GM12878 (cell line): ENCODE measurements around the gene MIS12. TPM values are rescaled to one million over a fixed set of nuclear protein-coding genes. Genes with fewer than 3 reads are reported as not detected.

Experiments used
- ATAC-seq: fragments of 200-7000 bp; cut with Tn5 transposase; 3 replicates; pipeline ENCODE4 v1.9.1; 2020; ENCODE audit warnings: mild to moderate bottlenecking, moderate library complexity
- BruUV-seq: library from RNA; stranded (reverse); fragments of 400-500 nt; replicated peaks from 2 replicates; lab custom pipeline; 2021; lab: Mats Ljungman, UMichigan
- CTCF ChIA-PET: fragments of 300-600 bp; sonication (Branson Sonifier 250); formaldehyde crosslinking; extraction: SDS; loops from one replicate; lab custom pipeline; 2021; ENCODE audit warnings: inconsistent platforms; lab: Yijun Ruan, JAX
- POLR2A ChIA-PET: fragments of 350-600 bp; formaldehyde crosslinking; extraction: SDS; loops from one replicate; lab custom pipeline; 2021; ENCODE audit warnings: inconsistent platforms; lab: Charles Lee
- RAD21 ChIA-PET: fragments of 300-600 bp; sonication (Branson Sonifier 250); formaldehyde crosslinking; loops from one replicate; lab custom pipeline; 2023; ENCODE audit warnings: antibody characterized with exemption; ENCODE audit not compliant: unreplicated experiment; lab: Charles Lee
- SMC1A ChIA-PET: fragments of 300-600 bp; sonication (Branson Sonifier 250); formaldehyde crosslinking; loops from one replicate; lab custom pipeline; 2023; ENCODE audit not compliant: unreplicated experiment, uncharacterized antibody; lab: Charles Lee
- DNase-seq: peaks from one replicate; pipeline ENCODE4 v3.0.0-alpha.2; 2011; ENCODE audit warnings: low read depth, low spot score
- FAIRE-seq: peaks from 3 replicates; lab custom pipeline; 2011; peaks lifted over from hg19 to GRCh38; lab: Jason Lieb, UNC
- H2AFZ ChIP-seq: 2 replicates; pipeline ENCODE4 v1.6.0; 2011; ENCODE audit warnings: low read depth, low read length, control low read depth; ENCODE audit not compliant: control insufficient read depth
- H3K27ac ChIP-seq: 2 replicates; pipeline ENCODE4 v1.5.1; 2011; ENCODE audit warnings: control low read depth; ENCODE audit not compliant: control insufficient read depth, insufficient read depth
- H3K27me3 ChIP-seq, 2 experiments: replicated peaks in 1 of 2; 2 replicates each; pipeline versions ENCODE4 v1.6.0 to v1.6.1; 2011; ENCODE audit warnings: low read length in 1 of 2; ENCODE audit not compliant: control insufficient read depth in 2 of 2, insufficient read depth in 2 of 2
- H3K36me3 ChIP-seq, 2 experiments: 2 replicates each; pipeline ENCODE4 v1.5.1; 2011; ENCODE audit warnings: low read length in 1 of 2; ENCODE audit not compliant: control insufficient read depth in 2 of 2, insufficient read depth in 2 of 2
- H3K4me1 ChIP-seq: 2 replicates; pipeline ENCODE4 v1.6.1; 2011; ENCODE audit warnings: mild to moderate bottlenecking, low read length, moderate library complexity, mixed read lengths; ENCODE audit not compliant: control insufficient read depth, insufficient read depth
- H3K4me2 ChIP-seq: 2 replicates; pipeline ENCODE4 v1.6.0; 2011; ENCODE audit warnings: control low read depth; ENCODE audit not compliant: control insufficient read depth, insufficient read depth
- H3K4me3 ChIP-seq: fragments of 200-600 bp; sonication (generic); 2 replicates; pipeline ENCODE4 v1.5.1; 2016
- H3K79me2 ChIP-seq: 2 replicates; pipeline ENCODE4 v1.6.0; 2011; ENCODE audit warnings: low read length; ENCODE audit not compliant: control insufficient read depth, insufficient read depth
- H3K9ac ChIP-seq: 2 replicates; pipeline ENCODE4 v1.8.0; 2011; ENCODE audit warnings: low read length, control low read depth, mixed read lengths; ENCODE audit not compliant: control insufficient read depth, insufficient read depth
- H3K9me3 ChIP-seq: replicated peaks from 3 replicates; pipeline ENCODE4 v1.5.1; 2011; ENCODE audit warnings: mild to moderate bottlenecking, low read length; ENCODE audit not compliant: control insufficient read depth, insufficient read depth
- H4K20me1 ChIP-seq: 2 replicates; pipeline ENCODE4 v1.6.0; 2011; ENCODE audit not compliant: control insufficient read depth, insufficient read depth
- CBX5 ChIP-seq: sonication (generic); IDR thresholded peaks from 2 replicates; pipeline ENCODE4 v1.6.1; 2016; ENCODE audit warnings: low read depth, moderate library complexity, mild to moderate bottlenecking, inconsistent platforms
- WGBS: methylation state at CpG from one replicate; pipeline ENCODE4 v1.1.6; 2016; ENCODE audit warnings: low lambda C conversion rate; ENCODE audit not compliant: insufficient replicate concordance, insufficient coverage; ENCODE audit errors: missing lambda C conversion rate; 5-methylcytosine and 5-hydroxymethylcytosine counted together
- in situ Hi-C: fragments of 300-500 bp; cut with MboI; formaldehyde crosslinking; loops from 9 replicates; pipeline ENCODE4 v1.14.3; 2018; ENCODE audit warnings: mixed read lengths
- intact Hi-C: fragments of 100-400 bp; cut with micrococcal nuclease; formaldehyde crosslinking; loops from one replicate; pipeline ENCODE4 v1.14.2; 2022; ENCODE audit not compliant: unreplicated experiment
- polyA plus RNA-seq, 11 experiments: library from polyadenylated mRNA; depleted of rRNA in 4 of 11; unstranded in 6 of 11; stranded (reverse) in 5 of 11; fragments of >200 nt; fragmentation: Nextera tagmentation in 4 of 11; fragmentation: Illumina TruSeq in 1 of 11; extraction: Ambion mirVana in 4 of 11; extraction: Trizol in 1 of 11; gene quantifications; 1 replicate in 1 of 11; 2 replicates in 10 of 11; pipeline versions ENCODE4 v1.2.1 to v1.2.3, GENCODE V29; 2011 to 2016; ENCODE audit warnings: inconsistent platforms in 2 of 11, missing spikeins in 2 of 11, low read depth in 1 of 11
- total RNA-seq, 4 experiments: library from RNA; depleted of rRNA in 3 of 4; stranded (reverse); fragments of >200 nt in 3 of 4; fragmentation: Illumina TruSeq in 1 of 4; extraction: Trizol in 1 of 4; gene quantifications; 2 replicates each; pipeline versions ENCODE4 v1.2.1 to v1.2.3, GENCODE V29; 2013 to 2021

Gene MIS12
- total and polyA plus RNA-seq, 10 of the 15 experiments (the other 5 are each of a cell fraction or from before 2014, with no cell fraction given) = 19.8 to 34.2 (median 25.0) TPM

GRCh38 chr17:5540321-5540720 lies 54.0 kb downstream of the MIS12 start:
- in situ Hi-C loops (no loop called here), intact Hi-C loops (no loop called here)
- DNase-seq (no peak), ATAC-seq (no peak), FAIRE-seq (no peak)
- ChIA-PET SMC1A (no interaction called here), POLR2A (no interaction called here), CTCF (no interaction called here), RAD21 (no interaction called here)
- Histone ChIP-seq H3K36me3 (peaks cover 5 to 15% of the 10 kb centered on the region in 2 experiments), H2AFZ (no peak overlapping the region), H3K4me3 (no peak overlapping the region), H3K4me1 (no peaks in the 10 kb centered on the region), H3K4me2 (no peak overlapping the region), H3K79me2 (no peaks in the 10 kb centered on the region), H3K27ac (no peak overlapping the region), H4K20me1 (no peaks in the 10 kb centered on the region), H3K9ac (no peak overlapping the region), H3K27me3 (no peaks in the 10 kb centered on the region), H3K9me3 (no peaks in the 10 kb centered on the region)
- TF ChIP-seq CBX5 = no peak
- BruUV-seq = no TSS peak
- over 99% methylated on average over 7 of the region's 7 CpGs for WGBS

Other genes with a start within 250 kb of the MIS12 start
- gene RABEP1, start 204.3 kb upstream of the MIS12 start, total RNA-seq (2014; rRNA removed) = 43.3 and 51.0 TPM in 2 replicates
- 68.0 and 69.8 TPM in 2 replicates for gene RABEP1, start 204.3 kb upstream of the MIS12 start, total RNA-seq (2014; rRNA removed; fragmentation: Illumina TruSeq; extraction: Trizol)
- gene RABEP1, start 204.3 kb upstream of the MIS12 start, total RNA-seq (2021) = 60.0 and 60.4 TPM in 2 replicates
- 64.5 and 95.7 TPM in 2 replicates for gene RABEP1, start 204.3 kb upstream of the MIS12 start, polyA plus RNA-seq (2011; rRNA removed)
- 68.8 and 87.5 TPM in 2 replicates for gene RABEP1, start 204.3 kb upstream of the MIS12 start, polyA plus RNA-seq (2014; fragmentation: Illumina TruSeq; extraction: Trizol)
- gene RABEP1, start 204.3 kb upstream of the MIS12 start, polyA plus RNA-seq (2014; fragmentation: Nextera tagmentation; extraction: Ambion mirVana) = 10 to 100 TPM; 13.4 to 20.2 TPM
- 36.4 and 38.9 TPM in 2 replicates for gene RABEP1, start 204.3 kb upstream of the MIS12 start, polyA plus RNA-seq (2014; rRNA removed)
- gene RABEP1, start 204.3 kb upstream of the MIS12 start, polyA plus RNA-seq (2016; fragmentation: Nextera tagmentation; extraction: Ambion mirVana) = 10 to 100 TPM; 59.2 to 71.4 TPM
- gene NUP88, start 66.9 kb upstream of the MIS12 start, total RNA-seq (2014; rRNA removed) = 188 and 189 TPM in 2 replicates
- 232 and 233 TPM in 2 replicates for gene NUP88, start 66.9 kb upstream of the MIS12 start, total RNA-seq (2014; rRNA removed; fragmentation: Illumina TruSeq; extraction: Trizol)
- 109 and 125 TPM in 2 replicates for gene NUP88, start 66.9 kb upstream of the MIS12 start, total RNA-seq (2021)
- gene NUP88, start 66.9 kb upstream of the MIS12 start, polyA plus RNA-seq (2011; rRNA removed) = 200 and 238 TPM in 2 replicates
- gene NUP88, start 66.9 kb upstream of the MIS12 start, polyA plus RNA-seq (2014; fragmentation: Illumina TruSeq; extraction: Trizol) = 244 and 280 TPM in 2 replicates
- 100 to 1,000 TPM; 110 to 137 TPM for gene NUP88, start 66.9 kb upstream of the MIS12 start, polyA plus RNA-seq (2014; fragmentation: Nextera tagmentation; extraction: Ambion mirVana)
- 153 and 173 TPM in 2 replicates for gene NUP88, start 66.9 kb upstream of the MIS12 start, polyA plus RNA-seq (2014; rRNA removed)
- 100 to 1,000 TPM; 188 to 208 TPM for gene NUP88, start 66.9 kb upstream of the MIS12 start, polyA plus RNA-seq (2016; fragmentation: Nextera tagmentation; extraction: Ambion mirVana)
- gene RPAIN, start 66.4 kb upstream of the MIS12 start, total RNA-seq (2014; rRNA removed) = 68.6 and 70.4 TPM in 2 replicates
- gene RPAIN, start 66.4 kb upstream of the MIS12 start, total RNA-seq (2014; rRNA removed; fragmentation: Illumina TruSeq; extraction: Trizol) = 74.6 and 76.3 TPM in 2 replicates
- 44.6 and 45.8 TPM in 2 replicates for gene RPAIN, start 66.4 kb upstream of the MIS12 start, total RNA-seq (2021)
- gene RPAIN, start 66.4 kb upstream of the MIS12 start, polyA plus RNA-seq (2011; rRNA removed) = 69.5 and 69.8 TPM in 2 replicates
- 50.2 and 53.3 TPM in 2 replicates for gene RPAIN, start 66.4 kb upstream of the MIS12 start, polyA plus RNA-seq (2014; fragmentation: Illumina TruSeq; extraction: Trizol)
- 100 to 1,000 TPM; 101 to 109 TPM for gene RPAIN, start 66.4 kb upstream of the MIS12 start, polyA plus RNA-seq (2014; fragmentation: Nextera tagmentation; extraction: Ambion mirVana)
- gene RPAIN, start 66.4 kb upstream of the MIS12 start, polyA plus RNA-seq (2014; rRNA removed) = 50.6 and 56.4 TPM in 2 replicates
- 10 to 100 TPM; 71.5 to 74.8 TPM for gene RPAIN, start 66.4 kb upstream of the MIS12 start, polyA plus RNA-seq (2016; fragmentation: Nextera tagmentation; extraction: Ambion mirVana)
- 415 and 426 TPM in 2 replicates for gene C1QBP, start 47.4 kb upstream of the MIS12 start, total RNA-seq (2014; rRNA removed)
- gene C1QBP, start 47.4 kb upstream of the MIS12 start, total RNA-seq (2014; rRNA removed; fragmentation: Illumina TruSeq; extraction: Trizol) = 629 and 683 TPM in 2 replicates
- gene C1QBP, start 47.4 kb upstream of the MIS12 start, total RNA-seq (2021) = 411 and 415 TPM in 2 replicates
- 444 and 610 TPM in 2 replicates for gene C1QBP, start 47.4 kb upstream of the MIS12 start, polyA plus RNA-seq (2011; rRNA removed)
- gene C1QBP, start 47.4 kb upstream of the MIS12 start, polyA plus RNA-seq (2014; fragmentation: Illumina TruSeq; extraction: Trizol) = 592 and 753 TPM in 2 replicates
- 100 to 1,000 TPM; 124 to 227 TPM for gene C1QBP, start 47.4 kb upstream of the MIS12 start, polyA plus RNA-seq (2014; fragmentation: Nextera tagmentation; extraction: Ambion mirVana)
- 381 and 414 TPM in 2 replicates for gene C1QBP, start 47.4 kb upstream of the MIS12 start, polyA plus RNA-seq (2014; rRNA removed)
- gene C1QBP, start 47.4 kb upstream of the MIS12 start, polyA plus RNA-seq (2016; fragmentation: Nextera tagmentation; extraction: Ambion mirVana) = 100 to 1,000 TPM; 945 to 989 TPM
- gene DHX33, start 17.6 kb upstream of the MIS12 start, total RNA-seq (2014; rRNA removed) = 11.7 and 12.7 TPM in 2 replicates
- 12.4 and 12.8 TPM in 2 replicates for gene DHX33, start 17.6 kb upstream of the MIS12 start, total RNA-seq (2014; rRNA removed; fragmentation: Illumina TruSeq; extraction: Trizol)
- gene DHX33, start 17.6 kb upstream of the MIS12 start, total RNA-seq (2021) = 30.6 and 33.5 TPM in 2 replicates
- 12.3 and 16.5 TPM in 2 replicates for gene DHX33, start 17.6 kb upstream of the MIS12 start, polyA plus RNA-seq (2011; rRNA removed)
- 32.0 and 33.2 TPM in 2 replicates for gene DHX33, start 17.6 kb upstream of the MIS12 start, polyA plus RNA-seq (2014; fragmentation: Illumina TruSeq; extraction: Trizol)
- gene DHX33, start 17.6 kb upstream of the MIS12 start, polyA plus RNA-seq (2014; fragmentation: Nextera tagmentation; extraction: Ambion mirVana) = 10 to 100 TPM; 12.2 to 13.3 TPM
- 24.6 and 24.8 TPM in 2 replicates for gene DHX33, start 17.6 kb upstream of the MIS12 start, polyA plus RNA-seq (2014; rRNA removed)
- 1 to 10 TPM; 6.5 to 8.5 TPM for gene DHX33, start 17.6 kb upstream of the MIS12 start, polyA plus RNA-seq (2016; fragmentation: Nextera tagmentation; extraction: Ambion mirVana)
- gene DERL2, start 388 bp upstream of the MIS12 start, total RNA-seq (2014; rRNA removed) = 31.4 and 46.6 TPM in 2 replicates
- gene DERL2, start 388 bp upstream of the MIS12 start, total RNA-seq (2014; rRNA removed; fragmentation: Illumina TruSeq; extraction: Trizol) = 35.0 and 40.5 TPM in 2 replicates
- 59.4 and 60.4 TPM in 2 replicates for gene DERL2, start 388 bp upstream of the MIS12 start, total RNA-seq (2021)
- gene DERL2, start 388 bp upstream of the MIS12 start, polyA plus RNA-seq (2011; rRNA removed) = 78.2 and 96.2 TPM in 2 replicates
- 42.1 and 42.2 TPM in 2 replicates for gene DERL2, start 388 bp upstream of the MIS12 start, polyA plus RNA-seq (2014; fragmentation: Illumina TruSeq; extraction: Trizol)
- gene DERL2, start 388 bp upstream of the MIS12 start, polyA plus RNA-seq (2014; fragmentation: Nextera tagmentation; extraction: Ambion mirVana) = 100 to 1,000 TPM; 161 to 236 TPM
- 44.9 and 53.0 TPM in 2 replicates for gene DERL2, start 388 bp upstream of the MIS12 start, polyA plus RNA-seq (2014; rRNA removed)
- gene DERL2, start 388 bp upstream of the MIS12 start, polyA plus RNA-seq (2016; fragmentation: Nextera tagmentation; extraction: Ambion mirVana) = 100 to 1,000 TPM; 156 to 170 TPM
- 13.6 and 14.3 TPM in 2 replicates for gene NLRP1, start 97.9 kb downstream of the MIS12 start, total RNA-seq (2014; rRNA removed)
- gene NLRP1, start 97.9 kb downstream of the MIS12 start, total RNA-seq (2014; rRNA removed; fragmentation: Illumina TruSeq; extraction: Trizol) = 7.7 and 8.7 TPM in 2 replicates
- gene NLRP1, start 97.9 kb downstream of the MIS12 start, total RNA-seq (2021) = 17.0 and 17.7 TPM in 2 replicates
- gene NLRP1, start 97.9 kb downstream of the MIS12 start, polyA plus RNA-seq (2011; rRNA removed) = 12.8 and 18.5 TPM in 2 replicates
- gene NLRP1, start 97.9 kb downstream of the MIS12 start, polyA plus RNA-seq (2014; fragmentation: Illumina TruSeq; extraction: Trizol) = 10.8 and 20.4 TPM in 2 replicates
- gene NLRP1, start 97.9 kb downstream of the MIS12 start, polyA plus RNA-seq (2014; fragmentation: Nextera tagmentation; extraction: Ambion mirVana) = 1 to 10 TPM; 2.8 to 4.2 TPM
- gene NLRP1, start 97.9 kb downstream of the MIS12 start, polyA plus RNA-seq (2014; rRNA removed) = 21.8 and 22.2 TPM in 2 replicates
- 1 to 10 TPM; 8.0 to 9.5 TPM for gene NLRP1, start 97.9 kb downstream of the MIS12 start, polyA plus RNA-seq (2016; fragmentation: Nextera tagmentation; extraction: Ambion mirVana)